ENCODE measurements around the gene MED8. TPM values are rescaled to one million over a fixed set of nuclear protein-coding genes. Genes with fewer than 3 reads are reported as not detected.

Gene MED8
- total and polyA plus RNA-seq, 2 of the 8 experiments (the other 6 are each of a cell fraction or from before 2014, with no cell fraction given) = 7.0 to 20.6 TPM

- Histone ChIP-seq H3K27me3 (replicated peaks in 1 of 4; ENCODE audit: control insufficient read depth in 3 of 4, extremely low read depth in 1 of 4, insufficient read depth in 3 of 4, low read length in 3 of 4) (no peaks in the 10 kb centered on the region), H2BK120ac (replicated peaks; ENCODE audit: low read depth, low read length) (no peak overlapping the region), H4K5ac (ENCODE audit: insufficient read length, low read depth, low read length) (no peak overlapping the region), H2BK12ac (ENCODE audit: low read depth, low read length) (no peak overlapping the region), H2BK15ac (ENCODE audit: low read length) (no peak overlapping the region), H3K18ac (ENCODE audit: extremely low read depth, low read length) (no peak overlapping the region), H3K23ac (ENCODE audit: insufficient read length) (no peak overlapping the region), H3K4ac (replicated peaks; ENCODE audit: insufficient read length, low read depth, low read length) (no peak overlapping the region), H3K4me2 (ENCODE audit: insufficient read depth in 1 of 2, low read depth in 2 of 2, low read length in 2 of 2) (no peak overlapping the region), H4K8ac (ENCODE audit: extremely low read depth, insufficient read depth, low read length) (no peak overlapping the region), H3K56ac (replicated peaks; ENCODE audit: insufficient read length, low read depth, low read length) (no peak overlapping the region), H3K9ac (replicated peaks in 1 of 4; ENCODE audit: extremely low read depth in 1 of 4, low read depth in 3 of 4, low read length in 3 of 4) (no peak overlapping the region), H3K4me1 (replicated peaks in 1 of 4; ENCODE audit: control insufficient read depth in 3 of 4, insufficient read depth in 4 of 4, low read length in 3 of 4) (no peaks in the 10 kb centered on the region), H3K23me2 (ENCODE audit: low read depth, low read length) (no peaks in the 10 kb centered on the region), H4K91ac (replicated peaks; ENCODE audit: insufficient read length, low read length) (no peak overlapping the region), H2BK20ac (ENCODE audit: low read length) (no peak overlapping the region), H2AFZ (ENCODE audit: low read length) (no peak overlapping the region), H3K27ac (ENCODE audit: low read depth, low read length) (no peak overlapping the region), H2BK5ac (ENCODE audit: low read depth, low read length) (no peak overlapping the region), H2AK5ac (ENCODE audit: low read depth, low read length) (no peak overlapping the region), H3K79me1 (ENCODE audit: low read depth, low read length) (no peaks in the 10 kb centered on the region), H3K4me3 (ENCODE audit: extremely low read depth in 1 of 4, insufficient read depth in 2 of 4, low read depth in 3 of 4, low read length in 4 of 4) (no peak overlapping the region), H3K79me2 (ENCODE audit: control insufficient read depth in 1 of 2, insufficient read depth in 2 of 2, low read length in 2 of 2) (no peaks in the 10 kb centered on the region), H3K9me3 (ENCODE audit: insufficient read depth in 2 of 2, low read depth in 1 of 2, low read length in 1 of 2) (no peaks in the 10 kb centered on the region), H3K36me3 (ENCODE audit: control insufficient read depth in 2 of 4, insufficient read depth in 4 of 4, low read length in 3 of 4) (peaks cover 2 to 30% (median 14%) of the 10 kb centered on the region in 4 experiments), H4K20me1 (replicated peaks in 1 of 2; ENCODE audit: control insufficient read depth in 1 of 2, insufficient read depth in 2 of 2, low read length in 2 of 2) (peaks cover 0 to 4% of the 10 kb centered on the region in 2 experiments), H3K14ac (ENCODE audit: insufficient read length) (no peak overlapping the region)
- DNase-seq (ENCODE audit: low read depth in 1 of 2, low spot score in 2 of 2) (no peak), FAIRE-seq (peak; percentile 58)
- WGBS, 2 experiments (ENCODE audit: extremely low coverage in 1 of 2, insufficient coverage in 1 of 2, insufficient read length in 1 of 2, insufficient replicate concordance in 2 of 2, low coverage in 1 of 2, low lambda C conversion rate in 2 of 2, missing lambda C conversion rate in 1 of 2) = 86% methylated on average over 14 of the region's 14 CpGs; no CpG with 5 or more reads in 1 of the 2 experiments
- POLR2A ChIA-PET (ENCODE audit: partially characterized antibody) = interaction anchor here (0.9 to 1.8 kb wide), 4 partner anchors 10 to 19 kb away, joined by 3 to 6 read pairs (median 4); partner anchors contain the start of gene HYI
- CTCF ChIA-PET (ENCODE audit: partially characterized antibody) = interaction anchor here (0.6 to 1.4 kb wide), 4 partner anchors 11 to 69 kb away, joined by 3 to 5 read pairs (median 4); no protein-coding TSS in a partner anchor
- no peak for TF ChIP-seq USF2 (IDR thresholded peaks at IDR 0.05; ENCODE audit: low read length)
- no peak for TF ChIP-seq E2F6 (IDR thresholded peaks at IDR 0.05)
- TF ChIP-seq SUZ12 (IDR thresholded peaks at IDR 0.05; ENCODE audit: low read length) = no peak
- TF ChIP-seq SP4 (IDR thresholded peaks at IDR 0.05; ENCODE audit: low read length) = no peak
- no peak for TF ChIP-seq JUND (IDR thresholded peaks at IDR 0.05; ENCODE audit: low read length)
- TF ChIP-seq TAF7 (optimal IDR thresholded peaks at IDR 0.05; ENCODE audit: borderline replicate concordance, low read depth, low read length) = no peak
- no peak for TF ChIP-seq NANOG (IDR thresholded peaks at IDR 0.05; ENCODE audit: insufficient read depth, low read depth, low read length, poor library complexity, severe bottlenecking)
- TF ChIP-seq JUN (IDR thresholded peaks at IDR 0.05; ENCODE audit: low read depth, low read length) = no peak
- no peak for TF ChIP-seq RNF2 (IDR thresholded peaks at IDR 0.05; ENCODE audit: borderline replicate concordance, low read depth, low read length, missing control alignments, poor library complexity, severe bottlenecking)
Measured at GRCh38 chr1:43435146-43436145, 45.8 kb upstream of the MED8 start.

All from H1 (cell line).